Nephron (organoid): ENCODE results near the gene IRF8.
"Not testable (repeated sequence)": the region's sequence is repeated elsewhere in the genome, so short reads cannot be mapped to it uniquely, and the experiment has no call there.

Experiments
- H3K27ac Mint-ChIP-seq, 3 experiments: 2 replicates each; pipeline ENCODE4 v1.8.0; 2020; ENCODE audit warnings: mixed read lengths in 3 of 3, mild to moderate bottlenecking in 2 of 3, moderate library complexity in 1 of 3
- H3K27me3 Mint-ChIP-seq: 2 replicates; pipeline ENCODE4 v1.8.0; 2021; ENCODE audit warnings: low read depth, mild to moderate bottlenecking, moderate library complexity, mixed read lengths
- H3K36me3 Mint-ChIP-seq: 2 replicates; pipeline ENCODE4 v1.8.0; 2020; ENCODE audit warnings: low read depth, mixed read lengths
- H3K4me1 Mint-ChIP-seq: 2 replicates; pipeline ENCODE4 v1.8.0; 2020; ENCODE audit warnings: mixed read lengths
- H3K4me3 Mint-ChIP-seq, 3 experiments: 2 replicates each; pipeline ENCODE4 v1.8.0; 2020; ENCODE audit warnings: mild to moderate bottlenecking in 3 of 3, mixed read lengths in 3 of 3, moderate library complexity in 2 of 3
- H3K9me3 Mint-ChIP-seq: 2 replicates; pipeline ENCODE4 v1.8.0; 2020; ENCODE audit warnings: mixed read lengths
- TF ChIP-seq, protein P1 (sequence below), 3 experiments: fragments of 200-600 bp; sonication (generic); IDR thresholded peaks; one replicate each; pipeline ENCODE4 v1.5.0; 2021; ENCODE audit warnings: antibody characterized with exemption in 3 of 3; ENCODE audit not compliant: unreplicated experiment in 3 of 3

The IRF8 gene

DNA sequence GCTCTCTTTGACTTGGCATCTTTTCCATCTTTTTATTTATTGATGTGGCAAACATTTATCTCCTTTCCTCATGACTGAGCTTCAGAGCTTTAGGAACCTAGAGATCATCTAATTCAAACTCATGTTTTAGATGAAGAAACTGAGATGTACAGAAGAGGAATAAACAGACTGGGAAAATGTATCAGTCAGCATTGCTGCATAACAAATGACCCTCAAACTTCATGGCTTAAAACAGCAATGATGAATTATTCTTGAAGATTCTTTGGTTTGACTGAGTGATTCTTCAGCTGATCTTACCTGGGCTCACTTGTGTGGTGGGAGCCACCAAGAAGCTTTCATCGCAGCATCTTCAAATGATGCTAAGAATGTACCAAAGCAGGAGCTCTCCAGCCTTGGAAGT lies 44.0 kb upstream of the IRF8 start:
- H3K27me3 Mint-ChIP-seq, result peaks cover 74% of the 10 kb centered on the region
- no peaks in the 10 kb centered on the region for H3K4me1 Mint-ChIP-seq
- no peaks in the 10 kb centered on the region for H3K9me3 Mint-ChIP-seq
- TF ChIP-seq, protein P1, sequence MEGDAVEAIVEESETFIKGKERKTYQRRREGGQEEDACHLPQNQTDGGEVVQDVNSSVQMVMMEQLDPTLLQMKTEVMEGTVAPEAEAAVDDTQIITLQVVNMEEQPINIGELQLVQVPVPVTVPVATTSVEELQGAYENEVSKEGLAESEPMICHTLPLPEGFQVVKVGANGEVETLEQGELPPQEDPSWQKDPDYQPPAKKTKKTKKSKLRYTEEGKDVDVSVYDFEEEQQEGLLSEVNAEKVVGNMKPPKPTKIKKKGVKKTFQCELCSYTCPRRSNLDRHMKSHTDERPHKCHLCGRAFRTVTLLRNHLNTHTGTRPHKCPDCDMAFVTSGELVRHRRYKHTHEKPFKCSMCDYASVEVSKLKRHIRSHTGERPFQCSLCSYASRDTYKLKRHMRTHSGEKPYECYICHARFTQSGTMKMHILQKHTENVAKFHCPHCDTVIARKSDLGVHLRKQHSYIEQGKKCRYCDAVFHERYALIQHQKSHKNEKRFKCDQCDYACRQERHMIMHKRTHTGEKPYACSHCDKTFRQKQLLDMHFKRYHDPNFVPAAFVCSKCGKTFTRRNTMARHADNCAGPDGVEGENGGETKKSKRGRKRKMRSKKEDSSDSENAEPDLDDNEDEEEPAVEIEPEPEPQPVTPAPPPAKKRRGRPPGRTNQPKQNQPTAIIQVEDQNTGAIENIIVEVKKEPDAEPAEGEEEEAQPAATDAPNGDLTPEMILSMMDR (IDR thresholded peaks at IDR 0.05; ENCODE audit: unreplicated experiment in 3 of 3), result no peak
- no peak overlapping the region for H3K4me3 Mint-ChIP-seq
- no peaks in the 10 kb centered on the region for H3K36me3 Mint-ChIP-seq
- H3K27ac Mint-ChIP-seq, result no peak overlapping the region

DNA sequence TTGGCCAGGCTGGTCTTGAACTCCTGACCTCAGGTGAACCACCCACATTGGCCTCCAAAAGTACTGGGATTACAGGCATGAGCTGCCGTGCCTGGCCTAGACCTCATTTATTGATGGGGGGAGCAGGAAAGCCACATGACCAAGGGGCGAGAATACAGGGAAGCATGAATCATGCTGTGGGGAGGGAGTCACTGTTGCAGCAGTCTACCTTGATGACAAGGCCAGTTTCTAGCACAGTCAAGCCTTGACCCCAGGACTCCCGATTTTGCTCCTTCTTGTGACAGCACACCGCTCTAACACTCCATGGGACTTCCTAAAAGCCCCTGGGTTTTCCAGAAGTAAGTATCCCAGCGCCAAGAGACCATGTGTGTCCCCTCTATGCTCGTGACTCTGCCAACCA lies 42.9 kb upstream of the IRF8 start:
- Mint-ChIP-seq H3K9me3 (no peaks in the 10 kb centered on the region), H3K4me3 (no peak overlapping the region), H3K27ac (no peak overlapping the region), H3K36me3 (no peaks in the 10 kb centered on the region), H3K27me3 (peaks cover 76% of the 10 kb centered on the region), H3K4me1 (no peaks in the 10 kb centered on the region)
- TF ChIP-seq, protein P1 (IDR thresholded peaks at IDR 0.05; ENCODE audit: unreplicated experiment in 3 of 3), result no peak

DNA sequence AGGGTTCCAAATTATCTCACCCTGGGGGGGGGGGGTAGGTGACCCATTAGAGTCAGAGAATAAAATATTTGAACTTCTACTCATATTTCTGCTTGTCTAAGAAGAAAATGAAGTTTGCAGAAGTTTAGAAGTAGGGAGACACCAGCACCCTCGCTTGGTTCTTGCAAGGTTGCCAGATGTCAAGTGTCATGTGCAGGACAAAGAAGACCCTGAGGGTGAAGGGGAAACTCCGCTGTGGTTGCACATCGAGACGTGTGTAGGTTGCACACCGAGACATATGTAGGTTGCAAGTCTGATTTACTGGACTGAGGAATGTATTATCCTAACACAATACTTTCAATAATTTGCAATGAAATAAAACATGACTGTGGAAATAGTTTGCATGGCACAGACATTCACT lies 42.4 kb upstream of the IRF8 start:
- H3K36me3 Mint-ChIP-seq, result no peaks in the 10 kb centered on the region
- TF ChIP-seq, protein P1 (IDR thresholded peaks at IDR 0.05; ENCODE audit: unreplicated experiment in 3 of 3), result no peak
- H3K27me3 Mint-ChIP-seq, result peaks cover 74% of the 10 kb centered on the region
- no peak overlapping the region for H3K4me3 Mint-ChIP-seq
- no peaks in the 10 kb centered on the region for H3K9me3 Mint-ChIP-seq
- no peaks in the 10 kb centered on the region for H3K4me1 Mint-ChIP-seq
- H3K27ac Mint-ChIP-seq, result no peak overlapping the region

DNA sequence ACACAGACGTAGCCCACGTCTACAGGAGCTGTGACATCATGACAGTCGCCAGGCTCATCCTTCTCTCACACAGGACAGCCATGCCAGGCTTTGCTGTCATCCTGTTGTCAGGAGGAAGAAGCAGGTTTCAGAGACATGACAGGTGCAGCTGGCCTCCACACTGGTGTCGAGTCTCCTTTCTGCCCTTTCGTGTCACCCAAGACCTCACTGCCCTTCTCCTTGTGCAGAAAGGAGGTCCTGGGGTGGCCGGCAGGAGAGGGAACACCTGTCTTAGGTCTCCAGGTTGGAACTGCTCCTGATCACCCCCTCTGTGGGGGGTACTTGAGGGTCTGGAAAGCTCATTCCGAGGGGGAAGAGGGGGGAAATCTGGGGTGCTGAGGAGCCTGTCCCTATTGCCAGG lies 41.6 kb upstream of the IRF8 start:
- H3K27me3 Mint-ChIP-seq, result peaks cover 74% of the 10 kb centered on the region
- TF ChIP-seq, protein P1 (IDR thresholded peaks at IDR 0.05; ENCODE audit: unreplicated experiment in 3 of 3), result no peak
- H3K27ac Mint-ChIP-seq, result no peak overlapping the region
- H3K36me3 Mint-ChIP-seq, result no peaks in the 10 kb centered on the region
- H3K4me1 Mint-ChIP-seq, result no peaks in the 10 kb centered on the region
- H3K4me3 Mint-ChIP-seq, result no peak overlapping the region
- peaks cover 2% of the 10 kb centered on the region for H3K9me3 Mint-ChIP-seq

DNA sequence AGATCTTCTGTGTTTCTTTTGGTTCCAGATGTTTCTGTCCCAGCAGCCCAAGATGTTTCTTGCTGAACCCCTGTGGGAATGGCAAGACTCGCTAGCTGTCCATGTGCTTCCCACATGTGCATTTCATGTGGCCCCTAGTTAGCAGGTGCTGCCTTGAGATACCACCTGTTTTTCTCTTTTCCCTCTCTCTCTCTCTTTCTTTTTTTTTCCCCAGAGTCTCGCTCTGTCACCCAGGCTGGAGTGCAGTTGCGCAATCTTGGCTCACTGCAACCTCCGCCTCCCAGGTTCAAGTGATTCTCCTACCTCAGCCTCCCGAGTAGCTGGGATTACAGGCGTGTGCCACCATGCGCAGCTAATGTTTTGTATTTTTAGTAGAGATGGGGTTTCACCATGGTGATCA lies 40.4 kb upstream of the IRF8 start:
- peaks cover 72% of the 10 kb centered on the region for H3K27me3 Mint-ChIP-seq
- not testable (repeated sequence) for H3K9me3 Mint-ChIP-seq, H3K36me3 Mint-ChIP-seq, H3K27ac Mint-ChIP-seq, H3K4me1 Mint-ChIP-seq, H3K4me3 Mint-ChIP-seq

DNA sequence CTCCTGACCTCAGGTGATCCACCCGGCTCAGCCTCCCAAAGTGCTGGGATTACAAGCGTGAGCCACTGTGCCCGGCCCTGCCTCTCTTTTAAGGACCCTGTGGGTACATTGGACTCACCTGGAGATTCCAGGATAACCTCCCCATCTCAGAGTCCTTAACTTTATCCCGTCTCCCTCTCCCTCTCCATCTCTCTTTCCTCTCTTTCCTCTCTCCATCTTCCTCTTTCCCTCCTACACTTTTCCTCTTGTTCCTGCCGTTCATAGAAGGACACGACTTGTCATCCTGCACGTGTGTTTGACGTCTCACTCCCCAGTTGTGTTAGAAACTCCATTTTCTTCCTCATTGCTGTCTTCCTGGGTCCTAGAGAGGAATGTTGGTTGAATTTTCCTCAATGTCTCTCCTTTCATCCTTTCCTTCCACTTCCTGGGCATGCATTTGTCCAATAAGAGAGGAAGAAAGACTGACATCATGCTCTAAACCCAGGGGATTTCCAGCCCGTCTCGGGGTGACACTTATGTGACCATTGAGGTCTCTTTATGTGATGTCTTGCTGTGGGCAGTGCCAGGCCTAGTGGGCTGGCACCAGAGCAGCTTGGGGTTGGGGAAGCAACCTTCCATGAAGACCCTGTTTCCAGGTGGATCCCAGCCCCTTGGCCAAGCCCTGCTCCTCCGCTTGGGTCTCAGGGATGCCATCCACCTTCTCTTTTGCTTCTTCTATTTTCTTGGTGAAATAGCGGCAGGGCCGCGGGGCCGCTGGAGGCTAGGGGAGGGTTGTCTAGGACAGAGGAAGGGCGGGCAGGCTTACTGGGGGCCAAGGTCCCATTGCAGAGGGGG lies 39.8 kb upstream of the IRF8 start:
- H3K36me3 Mint-ChIP-seq, result no peaks in the 10 kb centered on the region
- peaks cover 6% of the 10 kb centered on the region for H3K9me3 Mint-ChIP-seq
- no peaks in the 10 kb centered on the region for H3K4me1 Mint-ChIP-seq
- peaks cover 75% of the 10 kb centered on the region for H3K27me3 Mint-ChIP-seq
- H3K4me3 Mint-ChIP-seq, result no peak overlapping the region
- TF ChIP-seq, protein P1 (IDR thresholded peaks at IDR 0.05; ENCODE audit: unreplicated experiment in 3 of 3), result no peak
- H3K27ac Mint-ChIP-seq, result no peak overlapping the region
